Measurements from ENCODE around the gene ZC2HC1B.

- TF ChIP-seq POLR2AphosphoS5 (IDR thresholded peaks at IDR 0.05) (no peak), POLR2A (IDR thresholded peaks at IDR 0.05) (no peak), CTCF (IDR thresholded peaks at IDR 0.05) (no peak), EP300 (IDR thresholded peaks at IDR 0.05; ENCODE audit: low read depth) (no peak)
These were observed 70.1 kb downstream of the ZC2HC1B start for GRCh38 chr6:143934331-143934730.

All from transverse colon (tissue), 4 donors.